Activated naive CD8-positive, alpha-beta T cell (primary cell): ENCODE measurements around the gene DISC1.

ENCODE experiments used
- H3K27ac Mint-ChIP-seq: one replicate; pipeline ENCODE4 v1.8.0; 2021; ENCODE audit warnings: mixed read lengths
- H3K27me3 Mint-ChIP-seq: one replicate; pipeline ENCODE4 v1.8.0; 2021; ENCODE audit warnings: mixed read lengths
- H3K36me3 Mint-ChIP-seq: one replicate; pipeline ENCODE4 v1.8.0; 2021; ENCODE audit warnings: mixed read lengths
- H3K4me1 Mint-ChIP-seq: one replicate; pipeline ENCODE4 v1.8.0; 2021; ENCODE audit warnings: low read depth, mixed read lengths
- H3K4me3 Mint-ChIP-seq: one replicate; pipeline ENCODE4 v1.8.0; 2021; ENCODE audit warnings: mild to moderate bottlenecking, mixed read lengths
- H3K9me3 Mint-ChIP-seq: one replicate; pipeline ENCODE4 v1.8.0; 2021; ENCODE audit warnings: low read depth, mixed read lengths

DISC1 gene

DNA sequence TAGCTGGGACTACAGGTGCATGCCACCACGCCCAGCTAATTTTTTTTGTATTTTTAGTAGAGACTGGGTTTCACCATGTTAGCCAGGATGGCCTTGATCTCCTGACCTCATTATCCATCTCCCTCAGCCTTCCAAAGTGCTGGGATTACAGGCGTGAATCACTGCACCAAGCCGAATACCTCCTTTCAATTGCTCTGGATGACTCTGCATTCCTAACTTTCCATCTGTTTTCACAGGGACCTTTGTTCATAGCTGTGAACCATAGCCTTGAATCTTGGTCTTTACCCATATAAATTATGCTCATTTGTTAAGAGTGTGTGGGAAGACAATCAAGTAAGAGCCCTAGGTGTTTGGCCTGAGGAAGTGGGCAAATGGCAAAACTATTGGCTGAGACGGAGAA lies 422.7 kb downstream of the DISC1 start:
- Mint-ChIP-seq H3K4me3 (no peak overlapping the region), H3K27ac (no peak overlapping the region), H3K4me1 (no peaks in the 10 kb centered on the region), H3K27me3 (no peaks in the 10 kb centered on the region), H3K36me3 (peaks cover 14% of the 10 kb centered on the region), H3K9me3 (no peaks in the 10 kb centered on the region)

GRCh38 chr1:232057217-232057895 lies 430.8 kb downstream of the DISC1 start:
- no peaks in the 10 kb centered on the region for H3K4me1 Mint-ChIP-seq
- H3K36me3 Mint-ChIP-seq = no peaks in the 10 kb centered on the region
- H3K4me3 Mint-ChIP-seq = no peak overlapping the region
- no peaks in the 10 kb centered on the region for H3K9me3 Mint-ChIP-seq
- H3K27me3 Mint-ChIP-seq = no peaks in the 10 kb centered on the region
- no peak overlapping the region for H3K27ac Mint-ChIP-seq

GRCh38 chr1:232057896-232058274 lies 431.3 kb downstream of the DISC1 start:
- H3K4me3 Mint-ChIP-seq = no peak overlapping the region
- no peaks in the 10 kb centered on the region for H3K4me1 Mint-ChIP-seq
- H3K9me3 Mint-ChIP-seq = no peaks in the 10 kb centered on the region
- H3K27me3 Mint-ChIP-seq = no peaks in the 10 kb centered on the region
- H3K27ac Mint-ChIP-seq = no peak overlapping the region
- H3K36me3 Mint-ChIP-seq = no peaks in the 10 kb centered on the region

GRCh38 chr1:232059726-232060374 lies 433.3 kb downstream of the DISC1 start:
- Mint-ChIP-seq H3K4me3 (no peak overlapping the region), H3K27ac (no peak overlapping the region), H3K27me3 (no peaks in the 10 kb centered on the region), H3K36me3 (no peaks in the 10 kb centered on the region), H3K9me3 (no peaks in the 10 kb centered on the region), H3K4me1 (no peaks in the 10 kb centered on the region)

- Mint-ChIP-seq H3K4me1 (no peaks in the 10 kb centered on the region), H3K9me3 (no peaks in the 10 kb centered on the region), H3K36me3 (no peaks in the 10 kb centered on the region), H3K27ac (no peak overlapping the region), H3K4me3 (no peak overlapping the region), H3K27me3 (no peaks in the 10 kb centered on the region)
Observed at GRCh38 chr1:232062967-232063366, 436.4 kb downstream of the DISC1 start.

DNA sequence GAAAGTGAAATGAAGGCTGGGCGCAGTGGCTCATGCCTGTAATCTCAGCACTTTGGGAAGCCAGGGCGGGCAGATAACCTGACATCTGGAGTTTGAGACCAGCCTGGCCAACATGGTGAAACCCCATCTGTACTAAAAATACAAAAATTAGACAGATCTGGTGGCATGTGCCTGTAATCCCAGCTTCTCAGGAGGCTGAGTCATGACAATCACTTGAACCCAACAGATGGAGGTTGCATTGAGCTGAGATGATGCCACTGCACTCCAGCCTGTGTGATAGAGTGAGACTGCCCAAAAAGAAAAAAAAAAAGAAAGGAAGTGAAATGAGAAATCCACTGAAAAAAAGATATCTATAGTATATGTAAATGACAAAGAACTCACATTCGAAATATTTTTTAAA lies 439.9 kb downstream of the DISC1 start:
- Mint-ChIP-seq H3K27ac (no peak overlapping the region), H3K9me3 (no peaks in the 10 kb centered on the region), H3K27me3 (no peaks in the 10 kb centered on the region), H3K4me3 (no peak overlapping the region), H3K36me3 (no peaks in the 10 kb centered on the region), H3K4me1 (no peaks in the 10 kb centered on the region)

- Mint-ChIP-seq H3K27ac (no peak overlapping the region), H3K4me3 (no peak overlapping the region), H3K36me3 (peaks cover 13% of the 10 kb centered on the region), H3K9me3 (peaks cover 11% of the 10 kb centered on the region), H3K4me1 (no peaks in the 10 kb centered on the region), H3K27me3 (peaks cover 6% of the 10 kb centered on the region)
Observed at GRCh38 chr1:232074265-232074664, 447.7 kb downstream of the DISC1 start.

- H3K4me1 Mint-ChIP-seq = no peaks in the 10 kb centered on the region
- H3K4me3 Mint-ChIP-seq = no peak overlapping the region
- H3K27ac Mint-ChIP-seq = no peak overlapping the region
- H3K36me3 Mint-ChIP-seq = peaks cover 9% of the 10 kb centered on the region
- peaks cover 4% of the 10 kb centered on the region for H3K27me3 Mint-ChIP-seq
- peaks cover 15% of the 10 kb centered on the region for H3K9me3 Mint-ChIP-seq
Observed at GRCh38 chr1:232077809-232078208, 451.2 kb downstream of the DISC1 start.

DNA sequence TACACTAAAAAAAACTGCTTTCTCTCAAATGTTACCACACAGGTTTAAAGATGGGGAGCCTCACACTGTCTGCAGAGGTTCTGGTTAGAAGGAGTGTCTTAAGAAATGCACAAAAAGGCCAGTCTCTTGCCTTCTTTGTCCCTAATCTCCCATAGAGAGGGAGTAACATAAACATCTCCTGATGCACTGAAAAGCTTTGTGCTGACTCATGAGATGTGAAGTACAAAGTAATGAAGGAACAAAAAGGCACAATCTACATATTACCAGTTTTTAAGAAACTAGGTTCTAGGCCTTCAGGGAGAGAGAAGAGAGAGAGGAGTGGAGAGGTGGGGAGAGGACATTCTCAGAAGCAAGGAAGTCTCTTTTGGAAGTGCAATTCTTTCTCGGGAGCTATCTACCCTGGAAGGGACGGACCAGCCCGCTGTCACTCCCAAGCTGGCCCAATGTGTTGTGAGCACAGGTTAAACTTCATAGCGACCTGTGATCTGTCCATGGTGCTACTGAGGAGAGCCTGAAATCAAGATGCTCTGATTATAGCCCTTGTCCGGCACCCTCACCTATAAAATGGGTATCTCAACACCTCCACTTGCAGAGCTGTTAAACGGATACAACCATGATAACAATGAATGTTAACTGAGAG lies 458.1 kb downstream of the DISC1 start:
- no peaks in the 10 kb centered on the region for H3K27me3 Mint-ChIP-seq
- no peak overlapping the region for H3K27ac Mint-ChIP-seq
- no peaks in the 10 kb centered on the region for H3K36me3 Mint-ChIP-seq
- peaks cover under 1% of the 10 kb centered on the region for H3K9me3 Mint-ChIP-seq
- no peak overlapping the region for H3K4me3 Mint-ChIP-seq
- no peaks in the 10 kb centered on the region for H3K4me1 Mint-ChIP-seq

- H3K4me1 Mint-ChIP-seq = no peaks in the 10 kb centered on the region
- H3K36me3 Mint-ChIP-seq = no peaks in the 10 kb centered on the region
- no peaks in the 10 kb centered on the region for H3K27me3 Mint-ChIP-seq
- H3K9me3 Mint-ChIP-seq = no peaks in the 10 kb centered on the region
- H3K27ac Mint-ChIP-seq = no peak overlapping the region
- H3K4me3 Mint-ChIP-seq = no peak overlapping the region
Observed at GRCh38 chr1:232090816-232091215, 464.2 kb downstream of the DISC1 start.
